HG02588 (cell line): ENCODE results near the gene CCL16.
"Not testable (repeated sequence)": the region's sequence is repeated elsewhere in the genome, so short reads cannot be mapped to it uniquely, and the experiment has no call there.

Experiments used
- ATAC-seq: cut with Tn5 transposase; IDR thresholded peaks from one replicate; pipeline ENCODE4 v1.9.1; 2021; ENCODE audit warnings: mild to moderate bottlenecking, moderate library complexity; ENCODE audit not compliant: unreplicated experiment

Gene CCL16

DNA sequence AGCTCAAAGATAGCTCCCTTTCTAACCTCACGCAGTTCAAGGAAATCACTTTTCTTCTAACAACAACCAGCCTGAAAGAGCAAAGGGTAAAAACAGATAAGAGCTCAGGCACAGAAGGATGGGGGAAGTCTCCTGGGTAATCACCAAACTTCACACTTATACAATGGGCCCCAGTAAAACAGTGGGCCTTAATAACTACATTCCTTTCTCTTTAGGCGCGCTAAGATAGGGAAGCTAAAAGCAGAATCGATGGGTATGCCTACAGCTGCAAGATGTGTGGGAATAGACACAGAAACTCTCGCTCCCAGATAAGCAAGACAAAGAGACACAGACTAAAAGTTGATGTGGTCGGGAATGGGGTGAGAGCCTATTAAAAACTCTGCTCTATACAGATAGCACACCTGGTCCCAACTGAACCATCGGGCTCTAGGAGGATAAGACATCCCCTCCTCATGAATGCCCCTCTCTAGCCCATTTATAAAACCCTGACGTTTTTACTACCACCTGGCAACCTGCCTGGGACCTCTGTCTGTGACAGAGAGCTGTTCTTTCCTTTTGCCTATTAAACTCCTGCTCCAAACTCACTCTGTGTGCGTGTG, 38.6 kb downstream of the CCL16 start:
- no peak for ATAC-seq

DNA sequence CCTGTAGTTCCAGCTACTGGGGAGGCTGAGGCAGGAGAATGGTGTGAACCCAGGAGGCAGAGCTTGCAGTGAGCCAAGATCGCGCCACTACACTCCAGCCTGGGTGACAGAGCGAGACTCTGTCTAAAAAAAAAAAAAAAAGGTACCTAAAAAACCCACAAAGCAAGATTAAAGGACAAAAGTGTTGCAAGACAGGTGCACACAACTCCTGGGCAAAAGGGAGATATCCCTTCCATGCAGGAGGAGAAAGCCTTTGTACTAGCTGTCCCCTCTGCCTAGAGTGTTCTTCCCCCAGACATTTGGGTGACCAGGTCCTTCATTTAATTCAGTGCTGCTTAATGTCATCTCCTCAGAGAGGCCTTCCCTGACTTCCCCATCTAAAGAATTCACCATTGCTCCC, 42.8 kb downstream of the CCL16 start:
- not testable (repeated sequence) for ATAC-seq

DNA sequence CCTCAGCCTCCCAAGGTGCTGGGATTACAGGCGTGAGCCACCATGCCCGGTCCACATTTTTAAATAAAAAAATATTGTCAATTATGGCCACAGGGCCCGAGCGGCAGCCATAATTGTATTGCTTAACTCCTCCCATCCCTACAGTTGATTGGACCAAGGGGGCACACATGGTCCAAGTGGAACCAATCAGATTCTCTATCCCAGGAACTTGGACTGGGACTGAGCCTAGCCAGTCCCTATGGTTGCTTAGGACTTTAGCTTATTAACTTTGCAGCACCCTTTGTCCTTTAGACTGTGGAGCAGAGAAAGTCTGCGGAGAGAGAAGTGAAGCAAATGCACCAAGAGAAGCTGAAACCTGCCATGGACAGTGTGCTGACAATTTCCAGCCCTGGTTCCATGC, 45.2 kb downstream of the CCL16 start:
- ATAC-seq: no peak

DNA sequence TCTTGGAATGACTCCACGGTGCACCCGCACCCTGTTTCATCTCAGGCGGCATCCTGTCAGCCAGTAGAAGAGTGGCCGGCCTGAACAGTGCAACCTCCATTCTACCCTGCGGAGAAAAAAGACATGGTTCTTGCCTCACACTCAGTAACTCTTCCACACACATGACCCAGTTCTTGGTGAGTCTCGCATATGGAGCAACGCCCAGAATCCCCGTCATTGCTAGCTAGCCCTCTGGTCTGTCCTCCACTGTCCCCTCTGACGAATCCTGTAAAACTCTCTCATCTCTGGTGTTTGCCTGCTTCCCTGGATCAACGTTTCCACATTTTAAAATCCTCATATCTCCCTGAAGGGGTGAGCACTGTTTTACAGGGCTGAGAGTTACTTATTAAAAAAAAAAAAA, 46.5 kb downstream of the CCL16 start:
- ATAC-seq: no peak

DNA sequence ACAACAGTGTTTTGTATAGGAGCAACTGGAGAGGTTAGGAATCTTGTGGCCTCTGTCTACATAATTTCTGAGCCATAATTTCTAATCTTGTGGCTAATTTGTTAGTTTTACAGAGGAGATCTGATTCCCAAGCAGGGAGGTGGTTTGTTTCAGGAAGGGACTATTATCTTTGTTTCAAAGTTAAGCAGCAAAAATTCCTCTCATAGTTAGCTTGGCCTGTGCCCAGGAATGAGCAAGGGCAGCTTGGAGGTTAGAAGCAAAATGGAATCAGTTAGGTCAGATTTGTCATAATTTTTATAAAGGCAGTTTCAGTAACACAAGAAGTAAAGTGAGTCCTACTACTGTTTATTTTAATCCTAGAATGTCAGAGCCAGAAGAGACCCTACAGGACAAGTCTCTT, 48.7 kb downstream of the CCL16 start:
- no peak for ATAC-seq

DNA sequence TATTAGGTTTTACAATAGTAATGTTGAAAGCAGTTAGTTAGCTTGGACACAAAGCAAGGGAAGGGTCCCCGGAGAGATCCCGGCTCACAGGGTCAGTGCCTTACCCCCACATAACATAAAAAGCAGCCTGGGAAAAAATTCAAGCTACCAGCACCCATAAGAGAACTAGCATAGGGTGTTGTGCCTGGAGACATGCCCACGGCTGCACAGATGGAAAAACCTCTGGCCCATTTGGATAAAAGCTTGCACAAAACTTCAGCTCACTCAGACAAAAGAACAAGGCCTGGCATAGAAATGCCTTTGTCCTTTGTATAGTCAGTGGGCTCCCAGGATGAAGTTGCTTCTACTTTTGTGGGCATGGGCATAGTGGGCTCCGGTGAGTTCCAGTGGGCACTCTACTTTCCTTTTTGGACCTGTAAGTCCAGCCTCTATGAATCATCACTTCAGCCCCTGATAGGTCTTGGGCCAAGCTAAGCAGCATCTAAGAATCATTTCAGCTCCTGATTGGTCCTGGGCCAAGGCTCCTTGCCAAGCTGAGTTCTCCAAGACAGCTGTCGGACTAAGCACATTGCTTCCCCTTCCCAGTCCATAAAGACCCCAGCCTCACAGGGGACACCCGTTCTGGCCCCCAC, 49.4 kb downstream of the CCL16 start:
- no peak for ATAC-seq

DNA sequence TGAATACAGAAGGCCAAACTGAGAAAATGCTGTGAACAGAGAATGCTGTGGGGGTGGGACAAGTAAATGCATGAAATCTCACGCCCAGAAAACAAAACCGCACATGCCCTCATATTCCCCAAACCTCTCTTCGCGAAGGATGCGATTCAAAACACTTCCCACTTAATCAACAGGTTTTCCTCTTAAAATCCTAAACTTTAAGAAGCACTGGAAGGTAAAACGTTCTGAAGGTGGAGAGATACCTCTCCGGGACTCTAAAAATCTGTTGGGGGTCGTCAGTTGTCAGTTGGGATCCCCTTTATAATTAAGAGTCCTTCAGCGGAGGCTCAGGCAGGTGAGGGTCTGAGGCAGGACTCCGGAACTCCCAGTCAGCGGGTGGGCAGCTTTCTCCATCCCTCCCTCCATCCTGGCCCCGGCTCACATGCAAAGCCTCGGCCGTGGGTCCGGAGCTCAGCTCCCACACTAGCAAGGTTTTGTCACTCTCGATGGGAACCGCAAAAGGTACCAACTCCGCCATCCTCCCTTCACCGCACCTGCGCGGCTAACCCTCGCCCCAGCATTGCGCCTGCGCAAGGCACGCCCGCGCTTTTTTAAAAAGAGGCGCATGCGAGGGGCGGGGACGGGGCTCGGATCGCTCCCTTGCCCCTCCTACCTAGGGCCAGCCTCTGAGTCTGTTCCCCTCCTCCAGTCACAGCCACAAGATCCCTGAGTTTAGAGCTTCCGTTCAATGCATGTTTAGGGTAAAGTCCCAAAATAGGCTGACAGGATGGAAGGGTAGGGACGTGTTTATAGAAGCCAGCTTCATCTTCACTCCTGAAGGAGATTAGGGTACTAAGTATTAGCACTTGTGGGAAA, 50.9 kb downstream of the CCL16 start, which contains the start of gene RDM1:
TSS of gene RDM1 (minus strand) at position 563 of the 855 bp plus-strand sequence. CDS start at position 517, 46 bp downstream.
- peak; percentile 68 for ATAC-seq

DNA sequence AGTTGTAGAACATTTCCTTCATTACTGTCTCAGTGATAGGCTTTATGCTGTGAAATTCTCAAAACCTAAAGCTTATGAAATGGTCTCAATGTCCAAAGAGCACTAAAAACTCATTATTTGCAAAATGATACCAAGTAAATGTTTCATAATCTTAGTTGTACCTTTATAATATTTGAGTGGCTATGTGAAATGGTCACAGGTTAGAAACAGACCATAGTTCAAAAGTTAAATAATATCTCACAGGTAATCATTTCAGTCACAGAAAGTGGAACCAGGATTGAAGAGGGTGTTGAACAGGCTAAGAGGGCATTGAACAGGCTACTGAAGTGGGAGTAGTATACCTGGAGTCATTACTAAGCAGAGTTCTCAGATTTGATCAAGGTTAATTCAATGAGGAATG, 53.6 kb downstream of the CCL16 start:
- ATAC-seq: no peak
